ENCODE results near the gene TRIM71. TPM values are rescaled to one million over a fixed set of nuclear protein-coding genes. Genes with fewer than 3 reads are reported as not detected.

The TRIM71 gene
- total and polyA plus RNA-seq, 2 experiments from 2014 or later = 1.9 to 14.5 TPM

GRCh38 chr3:32860499-32860898, 42.7 kb downstream of the TRIM71 start:
- H3K4me2 ChIP-seq = no peak overlapping the region
- H3K4me3 ChIP-seq = no peak overlapping the region
- H4K20me1 ChIP-seq (ENCODE audit: insufficient read depth, poor library complexity, severe bottlenecking) = peaks cover 8% of the 10 kb centered on the region
- H3K27ac ChIP-seq = no peak overlapping the region
- H3K27me3 ChIP-seq = no peaks in the 10 kb centered on the region
- no peak for DNase-seq (ENCODE audit: low spot score)
- 86% methylated on average over 4 of the region's 4 CpGs for WGBS (ENCODE audit: low lambda C conversion rate, missing lambda C conversion rate)
- peaks cover 91% of the 10 kb centered on the region for H3K79me2 ChIP-seq
- no peaks in the 10 kb centered on the region for H3K9me3 ChIP-seq (ENCODE audit: low read depth)
- H3K4me1 ChIP-seq (ENCODE audit: insufficient read depth) = peaks cover 15% of the 10 kb centered on the region
- H3K9me2 ChIP-seq (replicated peaks; ENCODE audit: insufficient read depth) = no peaks in the 10 kb centered on the region
- TF ChIP-seq EZH2 (IDR thresholded peaks at IDR 0.05; ENCODE audit: borderline replicate concordance) (no peak), CTCF (IDR thresholded peaks at IDR 0.05; ENCODE audit: poor library complexity) (no peak), EZH2phosphoT487 (IDR thresholded peaks at IDR 0.05; ENCODE audit: low read depth, severe bottlenecking, unreplicated experiment) (no peak)
- no peak overlapping the region for H2AFZ ChIP-seq
- no peaks in the 10 kb centered on the region for H3K36me3 ChIP-seq (replicated peaks; ENCODE audit: insufficient read depth, low read depth)

- DNase-seq (ENCODE audit: low spot score) = no peak
- Histone ChIP-seq H3K79me2 (peaks cover 89% of the 10 kb centered on the region), H3K4me2 (no peak overlapping the region), H3K36me3 (replicated peaks; ENCODE audit: insufficient read depth, low read depth) (no peaks in the 10 kb centered on the region), H3K27ac (no peak overlapping the region), H2AFZ (no peak overlapping the region), H3K4me1 (ENCODE audit: insufficient read depth) (peaks cover 11% of the 10 kb centered on the region), H3K4me3 (no peak overlapping the region), H3K9me3 (ENCODE audit: low read depth) (no peaks in the 10 kb centered on the region), H3K27me3 (no peaks in the 10 kb centered on the region), H4K20me1 (ENCODE audit: insufficient read depth, poor library complexity, severe bottlenecking) (peaks cover 8% of the 10 kb centered on the region), H3K9me2 (replicated peaks; ENCODE audit: insufficient read depth) (no peaks in the 10 kb centered on the region)
- 57% methylated on average over 5 of the region's 5 CpGs for WGBS (ENCODE audit: low lambda C conversion rate, missing lambda C conversion rate)
- no peak for TF ChIP-seq EZH2 (IDR thresholded peaks at IDR 0.05; ENCODE audit: borderline replicate concordance)
- TF ChIP-seq CTCF (IDR thresholded peaks at IDR 0.05; ENCODE audit: poor library complexity) = no peak
- no peak for TF ChIP-seq EZH2phosphoT487 (IDR thresholded peaks at IDR 0.05; ENCODE audit: low read depth, severe bottlenecking, unreplicated experiment)
Observed at GRCh38 chr3:32861681-32862080, 43.9 kb downstream of the TRIM71 start.

- no peak overlapping the region for H3K27ac ChIP-seq
- no peaks in the 10 kb centered on the region for H3K9me3 ChIP-seq (ENCODE audit: low read depth)
- no peak overlapping the region for H3K4me2 ChIP-seq
- no peaks in the 10 kb centered on the region for H3K27me3 ChIP-seq
- H4K20me1 ChIP-seq (ENCODE audit: insufficient read depth, poor library complexity, severe bottlenecking) = peaks cover 8% of the 10 kb centered on the region
- H2AFZ ChIP-seq = no peak overlapping the region
- H3K36me3 ChIP-seq (replicated peaks; ENCODE audit: insufficient read depth, low read depth) = no peaks in the 10 kb centered on the region
- no peak for DNase-seq (ENCODE audit: low spot score)
- TF ChIP-seq CTCF (IDR thresholded peaks at IDR 0.05; ENCODE audit: poor library complexity) = no peak
- no peaks in the 10 kb centered on the region for H3K9me2 ChIP-seq (replicated peaks; ENCODE audit: insufficient read depth)
- peaks cover 91% of the 10 kb centered on the region for H3K79me2 ChIP-seq
- peaks cover 4% of the 10 kb centered on the region for H3K4me1 ChIP-seq (ENCODE audit: insufficient read depth)
- 86% methylated on average over 11 of the region's 11 CpGs for WGBS (ENCODE audit: low lambda C conversion rate, missing lambda C conversion rate)
- no peak overlapping the region for H3K4me3 ChIP-seq
Observed at GRCh38 chr3:32862247-32862935, 44.6 kb downstream of the TRIM71 start.
